ENCODE data around the gene NR5A2.

GRCh38 chr1:200180821-200181220 is 153.3 kb downstream of the NR5A2 start:
- TF ChIP-seq, protein P1, sequence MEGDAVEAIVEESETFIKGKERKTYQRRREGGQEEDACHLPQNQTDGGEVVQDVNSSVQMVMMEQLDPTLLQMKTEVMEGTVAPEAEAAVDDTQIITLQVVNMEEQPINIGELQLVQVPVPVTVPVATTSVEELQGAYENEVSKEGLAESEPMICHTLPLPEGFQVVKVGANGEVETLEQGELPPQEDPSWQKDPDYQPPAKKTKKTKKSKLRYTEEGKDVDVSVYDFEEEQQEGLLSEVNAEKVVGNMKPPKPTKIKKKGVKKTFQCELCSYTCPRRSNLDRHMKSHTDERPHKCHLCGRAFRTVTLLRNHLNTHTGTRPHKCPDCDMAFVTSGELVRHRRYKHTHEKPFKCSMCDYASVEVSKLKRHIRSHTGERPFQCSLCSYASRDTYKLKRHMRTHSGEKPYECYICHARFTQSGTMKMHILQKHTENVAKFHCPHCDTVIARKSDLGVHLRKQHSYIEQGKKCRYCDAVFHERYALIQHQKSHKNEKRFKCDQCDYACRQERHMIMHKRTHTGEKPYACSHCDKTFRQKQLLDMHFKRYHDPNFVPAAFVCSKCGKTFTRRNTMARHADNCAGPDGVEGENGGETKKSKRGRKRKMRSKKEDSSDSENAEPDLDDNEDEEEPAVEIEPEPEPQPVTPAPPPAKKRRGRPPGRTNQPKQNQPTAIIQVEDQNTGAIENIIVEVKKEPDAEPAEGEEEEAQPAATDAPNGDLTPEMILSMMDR (IDR thresholded peaks at IDR 0.05) = no peak
- no peak for TF ChIP-seq EP300 (IDR thresholded peaks at IDR 0.05)
